Choroid plexus epithelial cell (primary cell): ENCODE results near the gene CCNA1.

Source experiments
- DNase-seq: peaks from one replicate; pipeline ENCODE4 v3.0.0-alpha.2; 2010; ENCODE audit warnings: low read depth
- H3K4me3 ChIP-seq: 2 replicates; pipeline ENCODE4 v1.5.1; 2011; ENCODE audit warnings: low read depth, mild to moderate bottlenecking, control low read depth, low read length, moderate library complexity
- CTCF ChIP-seq: conservative IDR thresholded peaks from 2 replicates; pipeline ENCODE4 v1.5.1; 2011; ENCODE audit warnings: low read depth, mild to moderate bottlenecking, control low read depth, inconsistent platforms, low read length, moderate library complexity

The CCNA1 gene

GRCh38 chr13:36417331-36417730 is 15.0 kb upstream of the CCNA1 start:
- no peak overlapping the region for H3K4me3 ChIP-seq
- no peak for DNase-seq
- TF ChIP-seq CTCF: no peak

DNA sequence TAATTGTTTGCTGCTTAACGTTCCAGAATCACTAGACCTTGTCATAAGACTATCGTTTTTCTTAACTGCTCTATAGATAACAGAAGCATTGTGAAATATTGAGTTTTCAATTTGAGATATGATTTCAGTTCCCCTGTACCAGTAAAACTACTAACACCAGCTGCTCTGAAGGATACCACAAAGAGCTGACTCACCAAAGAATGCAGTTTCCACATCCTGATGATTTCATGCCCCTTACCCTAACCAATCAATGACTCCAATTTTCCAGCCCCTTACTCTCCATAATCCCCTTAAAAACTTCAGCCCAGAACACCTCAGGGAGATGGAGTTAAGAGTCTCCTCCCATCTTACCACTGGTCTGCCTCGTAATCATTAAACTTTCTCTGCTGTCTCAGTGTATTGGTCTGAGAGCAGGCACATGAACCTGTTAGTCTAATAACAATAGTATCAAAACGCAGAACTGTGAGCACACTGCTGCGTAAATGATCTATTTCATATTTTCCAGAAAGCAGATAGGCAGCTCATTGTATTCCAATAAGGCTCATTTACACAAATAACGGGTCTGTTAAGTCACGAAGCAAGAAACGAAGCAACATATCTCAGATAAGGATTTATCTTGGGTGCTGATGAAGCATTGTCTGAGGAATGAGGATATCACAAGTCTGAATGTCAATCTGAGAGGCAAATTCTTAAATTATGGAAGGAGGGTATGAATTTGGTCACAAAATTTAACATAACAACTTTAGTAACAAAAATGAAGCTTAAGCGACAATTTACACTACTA is 14.1 kb upstream of the CCNA1 start:
- peak overlapping the region; percentile 32 for H3K4me3 ChIP-seq
- TF ChIP-seq CTCF: no peak
- DNase-seq: peak; percentile 88

DNA sequence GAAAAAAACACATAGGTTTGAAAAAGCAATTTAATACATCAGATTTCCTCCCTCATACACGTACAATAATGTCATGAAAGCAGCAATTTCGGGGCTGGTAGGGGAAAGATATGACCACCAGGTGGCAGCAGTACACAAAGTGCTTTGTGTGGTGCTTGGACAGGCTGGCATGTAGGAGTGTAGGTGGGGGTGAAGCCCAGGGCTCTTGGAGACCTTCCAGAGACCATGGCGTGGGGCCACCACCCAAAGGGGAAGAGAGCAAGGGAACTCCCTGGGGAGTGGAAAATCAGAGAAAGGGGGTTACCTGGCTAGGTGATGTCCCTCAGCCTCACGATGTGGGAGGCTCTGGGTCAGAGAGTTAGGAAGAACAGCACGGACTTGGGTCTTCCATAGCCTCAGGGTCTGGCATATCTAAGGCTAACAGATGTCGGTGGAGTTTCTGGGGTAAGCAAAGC is 11.8 kb upstream of the CCNA1 start:
- DNase-seq: peak; percentile 89
- no peak overlapping the region for H3K4me3 ChIP-seq
- peak; percentile 95 for TF ChIP-seq CTCF

GRCh38 chr13:36421447-36421846 is 10.8 kb upstream of the CCNA1 start:
- no peak for TF ChIP-seq CTCF
- peak; percentile 81 for DNase-seq
- H3K4me3 ChIP-seq: no peak overlapping the region

DNA sequence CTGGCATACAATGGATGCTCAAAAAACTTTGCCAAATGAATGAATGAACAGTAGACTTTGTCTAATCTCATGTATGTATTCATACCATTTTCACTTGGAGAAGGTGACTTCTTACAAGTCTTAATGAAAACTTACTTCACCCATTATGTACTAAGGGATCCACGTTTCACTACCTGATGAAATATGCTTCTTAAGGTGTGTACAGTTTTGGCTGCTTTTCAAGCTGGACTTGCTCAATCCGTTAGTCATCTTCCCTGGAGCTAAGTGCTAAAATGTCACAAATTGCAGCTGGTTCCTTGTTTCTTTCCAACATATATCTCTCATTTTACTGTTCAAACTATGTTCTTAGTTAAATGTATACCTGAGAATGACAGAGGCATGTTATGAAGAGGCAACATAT is 4.2 kb upstream of the CCNA1 start:
- no peak overlapping the region for H3K4me3 ChIP-seq
- peak; percentile 64 for DNase-seq
- no peak for TF ChIP-seq CTCF

DNA sequence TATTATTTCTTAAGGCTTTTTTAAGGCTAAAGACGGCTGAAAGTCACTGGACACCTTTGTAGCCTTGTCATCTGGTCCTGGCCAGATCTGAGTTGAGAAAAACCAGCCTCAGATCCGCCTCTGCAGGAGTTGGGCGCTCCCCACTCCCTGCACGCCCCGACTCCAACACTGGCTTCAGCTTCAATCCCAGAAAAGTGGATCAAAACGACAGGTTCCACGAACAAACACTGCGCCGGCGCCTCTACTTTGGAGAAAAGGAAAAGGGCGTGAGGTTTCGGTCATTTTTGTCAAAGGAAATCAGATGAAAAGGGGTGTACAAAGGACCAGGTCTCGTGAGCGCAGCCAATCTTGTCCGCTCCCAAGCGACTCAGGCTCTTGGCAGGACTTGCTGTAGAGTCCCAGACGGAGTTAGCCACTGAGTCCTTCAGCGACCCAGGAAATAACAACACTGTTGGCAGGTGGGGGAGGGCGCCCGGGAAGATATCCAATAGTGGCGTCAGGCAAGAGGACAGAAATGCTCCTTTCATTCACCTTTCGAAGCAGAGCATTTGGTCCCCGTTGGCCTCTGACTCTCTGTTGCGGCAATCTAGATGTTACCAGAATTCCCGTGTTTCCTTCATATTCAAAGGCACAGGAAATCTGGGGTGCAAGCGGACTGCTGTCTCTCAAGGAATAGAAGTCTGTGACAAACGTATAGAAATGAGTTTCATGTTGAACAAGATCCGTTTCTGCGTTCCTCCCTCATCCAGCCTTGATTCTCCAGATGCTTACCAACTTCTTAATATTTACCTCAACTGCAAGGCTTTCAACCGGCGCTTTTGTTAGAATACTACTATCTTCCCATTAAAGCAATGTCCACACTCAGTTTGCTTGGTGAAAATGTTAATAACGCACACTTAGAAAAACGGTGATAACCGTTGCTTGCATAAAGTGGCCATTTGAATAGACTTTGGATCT is 1.8 kb upstream of the CCNA1 start:
- peak overlapping the region; percentile 40 for H3K4me3 ChIP-seq
- DNase-seq: peak; percentile 23
- no peak for TF ChIP-seq CTCF
